Effector memory CD4-positive, alpha-beta T cell (primary cell): ENCODE measurements around the gene SLC1A1.

Experiments
- DNase-seq, 3 donors: peaks; one replicate each; pipeline ENCODE4 v3.0.0-alpha.2; 2020
- H3K27ac ChIP-seq: 2 replicates; pipeline ENCODE4 v1.7.0; 2013; ENCODE audit warnings: mild to moderate bottlenecking, low read length, moderate library complexity; ENCODE audit not compliant: insufficient read depth, poor library complexity, severe bottlenecking
- H3K27me3 ChIP-seq: replicated peaks from 2 replicates; pipeline ENCODE4 v1.7.0; 2013; ENCODE audit warnings: mild to moderate bottlenecking, low read length; ENCODE audit not compliant: insufficient read depth, control insufficient read depth, poor library complexity, severe bottlenecking
- H3K36me3 ChIP-seq: 2 replicates; pipeline ENCODE4 v1.7.0; 2013; ENCODE audit warnings: mild to moderate bottlenecking, low read length, moderate library complexity; ENCODE audit not compliant: control insufficient read depth, insufficient read depth
- H3K4me1 ChIP-seq: 2 replicates; pipeline ENCODE4 v1.7.0; 2013; ENCODE audit warnings: low read length, mild to moderate bottlenecking; ENCODE audit not compliant: control insufficient read depth, insufficient read depth, poor library complexity, severe bottlenecking
- H3K4me3 ChIP-seq: 2 replicates; pipeline ENCODE4 v1.7.0; 2013; ENCODE audit warnings: low read length, low read depth, mild to moderate bottlenecking; ENCODE audit not compliant: insufficient read depth, poor library complexity, severe bottlenecking
- H3K9me3 ChIP-seq: 2 replicates; pipeline ENCODE4 v1.7.0; 2013; ENCODE audit warnings: mild to moderate bottlenecking, low read length, moderate library complexity; ENCODE audit not compliant: control insufficient read depth

The SLC1A1 gene

DNA sequence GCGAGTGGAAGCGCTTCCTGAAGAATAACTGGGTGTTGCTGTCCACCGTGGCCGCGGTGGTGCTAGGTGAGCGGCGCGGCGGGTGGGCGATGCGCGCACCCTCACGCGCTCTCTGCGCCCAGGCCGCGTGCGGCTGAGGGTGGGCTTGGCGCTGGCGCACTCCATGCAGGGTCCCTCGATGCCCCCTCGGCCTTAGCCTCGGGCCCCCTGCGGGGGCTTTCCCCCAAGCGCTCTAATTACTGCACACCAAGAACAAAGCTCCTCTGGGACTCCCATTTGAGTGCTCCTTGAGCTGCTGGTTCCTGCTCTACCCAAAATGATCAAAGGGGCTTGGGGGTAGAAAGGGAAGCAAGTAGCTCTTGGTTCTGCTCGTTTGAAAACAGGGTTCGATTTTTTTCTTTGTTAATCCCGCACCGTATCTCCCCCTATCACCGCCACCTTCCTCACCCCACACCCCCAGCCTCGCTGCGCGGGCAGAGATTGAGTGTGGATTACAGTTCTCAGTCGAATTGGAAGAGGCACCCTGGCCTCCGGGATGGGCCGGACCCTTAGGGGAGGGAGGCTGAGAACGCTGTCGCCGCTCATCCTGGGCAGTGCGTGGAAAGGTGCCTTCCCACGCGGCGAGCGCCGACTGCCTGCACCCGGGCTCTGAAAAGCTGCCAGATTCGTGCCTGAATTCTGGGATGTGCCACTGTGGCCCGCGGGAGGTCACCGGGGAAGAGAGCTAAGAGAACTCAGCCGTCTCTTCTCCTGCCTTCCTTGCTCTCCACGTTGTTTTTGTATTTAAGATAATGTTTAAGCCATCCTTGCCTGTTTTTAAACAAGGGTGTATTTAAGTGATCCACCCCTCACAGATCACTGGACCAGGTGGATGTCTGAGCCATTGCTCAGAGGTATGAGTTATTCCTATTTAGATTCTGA, 697 bp downstream of the SLC1A1 start:
- H3K27me3 ChIP-seq: peaks cover 21% of the 10 kb centered on the region

GRCh38 chr9:4491626-4491975, 1.3 kb downstream of the SLC1A1 start:
- no peak for DNase-seq
- H3K27me3 ChIP-seq: peaks cover 21% of the 10 kb centered on the region
- H3K4me1 ChIP-seq: peaks cover 5% of the 10 kb centered on the region
- no peaks in the 10 kb centered on the region for H3K9me3 ChIP-seq
- no peak overlapping the region for H3K27ac ChIP-seq
- peak overlapping the region; percentile 61 for H3K4me3 ChIP-seq
- no peaks in the 10 kb centered on the region for H3K36me3 ChIP-seq

More for the DNA sequence above, 697 bp downstream of the SLC1A1 start:
- no peak overlapping the region for H3K27ac ChIP-seq
- H3K4me3 ChIP-seq: peak overlapping the region; percentile 61
- no peaks in the 10 kb centered on the region for H3K36me3 ChIP-seq
- peaks cover 5% of the 10 kb centered on the region for H3K4me1 ChIP-seq
- no peak for DNase-seq
- H3K9me3 ChIP-seq: no peaks in the 10 kb centered on the region

DNA sequence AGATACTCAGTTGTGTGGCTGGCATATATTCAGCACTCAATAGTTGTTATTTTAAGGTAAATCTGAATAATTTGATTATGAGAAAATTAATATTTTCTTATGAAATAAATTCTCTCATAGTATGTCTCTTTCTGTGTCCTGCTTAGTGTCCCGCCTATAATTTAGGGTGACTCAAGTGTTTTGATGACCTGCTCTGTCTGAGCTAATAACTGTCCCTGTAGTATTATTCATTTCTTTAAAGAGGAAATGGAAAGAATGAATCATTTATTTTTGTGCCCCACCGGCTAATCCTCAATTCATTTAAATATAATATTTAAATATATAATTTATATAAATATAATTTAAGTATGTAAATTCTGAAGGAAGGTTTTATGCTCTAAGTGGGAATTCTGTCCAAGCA, 4.1 kb downstream of the SLC1A1 start:
- H3K36me3 ChIP-seq: no peaks in the 10 kb centered on the region
- H3K27me3 ChIP-seq: peaks cover 21% of the 10 kb centered on the region
- peaks cover 5% of the 10 kb centered on the region for H3K4me1 ChIP-seq
- DNase-seq: no peak
- H3K27ac ChIP-seq: no peak overlapping the region
- no peak overlapping the region for H3K4me3 ChIP-seq
- no peaks in the 10 kb centered on the region for H3K9me3 ChIP-seq

DNA sequence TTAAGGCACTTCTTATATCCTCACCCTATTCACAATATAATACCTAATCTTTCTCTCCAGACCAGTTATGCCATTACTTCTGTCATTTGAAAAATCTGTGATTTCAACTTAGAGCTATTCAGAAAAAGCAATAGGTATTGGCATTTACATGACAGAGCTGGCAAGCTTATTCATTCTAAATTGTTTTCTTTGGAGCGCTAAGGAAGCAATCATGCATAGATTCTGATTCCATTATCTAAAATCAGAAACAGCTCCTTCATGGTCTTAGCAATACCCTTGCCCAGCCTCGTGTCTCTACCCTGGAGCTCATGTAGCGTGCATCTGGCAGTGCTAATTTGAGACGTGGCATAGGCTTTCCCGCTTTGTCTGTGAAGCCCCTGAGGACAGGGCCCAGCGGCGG, 4.5 kb downstream of the SLC1A1 start:
- peaks cover 21% of the 10 kb centered on the region for H3K27me3 ChIP-seq
- no peak for DNase-seq
- no peaks in the 10 kb centered on the region for H3K9me3 ChIP-seq
- H3K4me3 ChIP-seq: no peak overlapping the region
- no peak overlapping the region for H3K27ac ChIP-seq
- H3K36me3 ChIP-seq: no peaks in the 10 kb centered on the region
- peaks cover 5% of the 10 kb centered on the region for H3K4me1 ChIP-seq

DNA sequence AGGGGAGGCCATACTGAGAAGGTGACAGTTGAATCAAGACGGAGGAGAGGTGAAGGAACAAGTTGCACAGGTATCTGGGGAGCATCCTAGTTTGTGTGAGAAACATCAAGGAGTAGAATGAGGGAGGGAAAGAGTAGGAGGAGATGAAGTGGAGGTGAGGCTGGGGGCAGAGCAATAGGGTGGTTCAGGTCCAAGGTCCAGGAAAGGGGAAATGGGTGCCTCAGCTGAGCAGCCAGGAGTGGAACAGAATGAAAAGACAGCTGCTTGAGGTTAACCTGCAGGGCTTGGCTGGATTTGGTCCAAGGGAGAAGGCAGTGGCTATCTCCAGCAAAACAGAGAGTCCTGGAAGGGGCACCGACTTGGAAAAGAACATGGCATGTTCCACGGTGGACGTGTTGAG, 5.3 kb downstream of the SLC1A1 start:
- H3K4me1 ChIP-seq: peaks cover 5% of the 10 kb centered on the region
- H3K36me3 ChIP-seq: no peaks in the 10 kb centered on the region
- no peak for DNase-seq
- no peaks in the 10 kb centered on the region for H3K9me3 ChIP-seq
- no peak overlapping the region for H3K4me3 ChIP-seq
- peaks cover 20% of the 10 kb centered on the region for H3K27me3 ChIP-seq
- H3K27ac ChIP-seq: no peak overlapping the region

GRCh38 chr9:4496497-4496896, 6.2 kb downstream of the SLC1A1 start:
- Histone ChIP-seq H3K9me3 (no peaks in the 10 kb centered on the region), H3K27me3 (peaks cover 13% of the 10 kb centered on the region), H3K36me3 (no peaks in the 10 kb centered on the region), H3K4me1 (no peaks in the 10 kb centered on the region), H3K27ac (no peak overlapping the region), H3K4me3 (no peak overlapping the region)
- DNase-seq: no peak

DNA sequence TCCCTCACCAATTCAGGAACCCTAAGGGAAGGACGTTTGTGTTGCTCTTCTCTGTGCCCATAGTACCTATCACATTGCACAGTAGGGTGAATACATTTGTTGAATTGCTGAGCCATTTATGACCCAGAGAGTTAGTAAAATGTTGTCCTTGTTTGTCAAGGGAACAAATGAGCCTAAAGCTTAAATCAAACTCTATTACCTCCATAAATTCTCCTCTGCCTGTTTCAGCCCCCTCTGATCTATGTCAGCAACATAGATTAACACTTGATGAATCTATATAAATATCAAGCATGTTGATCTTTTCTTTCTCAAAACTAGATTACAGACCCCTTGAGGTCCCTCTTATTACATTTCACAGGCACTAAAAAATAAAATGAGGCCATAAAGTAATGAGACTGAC, 7.1 kb downstream of the SLC1A1 start:
- Histone ChIP-seq H3K27ac (no peak overlapping the region), H3K27me3 (peaks cover 5% of the 10 kb centered on the region), H3K36me3 (no peaks in the 10 kb centered on the region), H3K9me3 (no peaks in the 10 kb centered on the region), H3K4me1 (no peaks in the 10 kb centered on the region), H3K4me3 (no peak overlapping the region)
- DNase-seq: no peak

- no peak for DNase-seq
- Histone ChIP-seq H3K36me3 (no peaks in the 10 kb centered on the region), H3K27ac (no peak overlapping the region), H3K9me3 (no peaks in the 10 kb centered on the region), H3K27me3 (peaks cover under 1% of the 10 kb centered on the region), H3K4me1 (no peaks in the 10 kb centered on the region), H3K4me3 (no peak overlapping the region)
These were observed 7.6 kb downstream of the SLC1A1 start for GRCh38 chr9:4497855-4498254.

- H3K4me3 ChIP-seq: no peak overlapping the region
- no peaks in the 10 kb centered on the region for H3K36me3 ChIP-seq
- no peaks in the 10 kb centered on the region for H3K4me1 ChIP-seq
- H3K27ac ChIP-seq: no peak overlapping the region
- H3K27me3 ChIP-seq: no peaks in the 10 kb centered on the region
- H3K9me3 ChIP-seq: no peaks in the 10 kb centered on the region
- no peak for DNase-seq
These were observed 9.6 kb downstream of the SLC1A1 start for GRCh38 chr9:4499917-4500316.

GRCh38 chr9:4501147-4501507, 10.9 kb downstream of the SLC1A1 start:
- no peaks in the 10 kb centered on the region for H3K27me3 ChIP-seq
- no peak overlapping the region for H3K4me3 ChIP-seq
- DNase-seq: no peak
- no peak overlapping the region for H3K27ac ChIP-seq
- H3K36me3 ChIP-seq: no peaks in the 10 kb centered on the region
- H3K9me3 ChIP-seq: no peaks in the 10 kb centered on the region
- no peaks in the 10 kb centered on the region for H3K4me1 ChIP-seq
